Activated gamma-delta T cell treated with anti-CD3 and anti-CD28 coated beads, Interleukin-2, amount 50 U/mL, for 16 hours (primary cell): Measurements from ENCODE around the gene KLF9.
"Not testable (repeated sequence)": the region's sequence is repeated elsewhere in the genome, so short reads cannot be mapped to it uniquely, and the experiment has no call there.

ENCODE experiments used
- DNase-seq: peaks from one replicate; pipeline ENCODE4 v3.0.0-alpha.2; 2020; ENCODE audit warnings: low read depth

The KLF9 gene

DNA sequence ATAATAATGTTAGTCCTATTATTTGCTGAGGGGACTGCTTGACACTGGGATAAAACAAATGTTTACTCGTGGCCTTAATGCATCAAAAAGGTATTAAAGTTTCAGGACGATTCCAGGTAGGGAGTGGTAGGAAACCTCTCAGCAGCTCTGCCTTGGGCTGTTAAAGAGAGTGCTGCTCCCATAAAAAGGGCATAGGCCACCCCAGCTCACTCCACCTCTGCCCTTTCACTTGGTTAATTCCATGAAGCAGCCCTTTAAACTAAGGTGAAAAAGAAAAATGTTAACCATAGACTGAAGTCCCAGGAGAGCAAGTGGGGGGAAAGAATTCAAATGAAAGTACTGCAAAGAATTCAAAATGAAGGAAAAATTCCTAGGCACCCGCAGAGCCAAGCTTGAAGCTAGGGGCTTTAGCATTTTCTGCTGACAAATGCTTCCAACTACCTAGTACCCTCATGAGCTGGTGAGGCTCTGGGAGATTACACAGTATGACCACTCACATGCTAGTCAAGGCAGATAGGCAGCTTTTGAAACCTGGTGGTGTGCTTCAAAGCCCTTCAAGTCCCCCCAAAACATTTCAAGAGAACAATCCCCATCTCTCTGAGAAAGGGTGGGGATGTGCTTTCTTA, 8.5 kb downstream of the KLF9 start:
- no peak for DNase-seq

DNA sequence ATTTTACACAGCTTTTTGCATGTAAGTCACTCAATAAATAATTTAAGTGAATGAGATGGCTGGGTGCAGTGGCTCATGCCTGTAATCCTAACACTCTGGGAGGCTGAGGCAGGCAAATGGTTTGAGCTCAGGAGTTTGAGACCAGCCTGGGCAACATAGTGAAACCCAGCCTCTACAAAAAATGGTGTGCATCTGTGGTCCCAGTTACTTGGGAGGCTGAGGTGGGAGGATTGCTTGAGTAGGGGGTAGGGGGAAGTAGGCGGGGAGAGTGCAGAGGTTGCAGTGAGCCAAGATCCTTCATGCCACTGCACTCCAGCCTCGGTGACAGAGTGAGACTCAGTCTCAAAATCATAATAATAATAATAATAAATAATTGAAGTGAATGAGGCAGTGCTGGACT, 10.2 kb downstream of the KLF9 start:
- DNase-seq: no peak

DNA sequence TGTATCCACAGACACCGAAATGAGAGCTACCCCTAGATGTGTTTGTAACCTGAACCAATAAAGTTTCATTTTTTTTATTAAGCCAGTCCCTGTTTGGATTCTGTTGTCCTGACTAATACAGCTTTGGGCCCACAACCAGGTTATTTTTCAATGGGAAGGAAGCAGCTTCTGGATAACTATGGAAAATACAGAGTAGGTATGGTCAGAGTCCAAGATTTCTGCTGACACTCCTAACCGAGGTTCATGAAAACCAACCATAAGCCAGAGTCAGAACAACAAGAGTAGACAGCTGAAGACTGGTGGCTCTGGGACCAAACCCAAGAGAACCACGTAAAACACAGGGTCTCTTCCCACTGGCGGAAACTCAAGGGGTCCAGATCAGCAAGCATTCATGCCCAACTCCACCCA, 10.8 kb downstream of the KLF9 start:
- no peak for DNase-seq

DNA sequence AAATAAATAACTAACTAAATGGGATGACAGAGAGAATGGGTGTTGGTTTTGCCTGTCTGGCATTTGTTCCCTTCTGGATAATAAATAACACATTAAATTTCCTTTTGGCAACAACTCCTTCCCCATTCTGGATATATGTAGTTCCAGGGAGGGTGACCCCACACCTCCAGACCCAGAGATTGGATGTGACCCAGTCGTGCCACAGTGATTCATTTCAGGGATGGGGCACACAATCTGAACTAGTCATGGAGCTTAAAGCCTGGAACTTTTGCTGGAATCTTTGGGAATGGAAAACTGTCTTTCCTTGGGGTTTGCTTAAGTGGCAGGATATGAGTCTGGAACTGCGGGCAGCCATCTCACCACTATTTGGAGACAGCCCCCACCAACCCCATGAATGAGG, 11.3 kb downstream of the KLF9 start:
- DNase-seq: no peak

DNA sequence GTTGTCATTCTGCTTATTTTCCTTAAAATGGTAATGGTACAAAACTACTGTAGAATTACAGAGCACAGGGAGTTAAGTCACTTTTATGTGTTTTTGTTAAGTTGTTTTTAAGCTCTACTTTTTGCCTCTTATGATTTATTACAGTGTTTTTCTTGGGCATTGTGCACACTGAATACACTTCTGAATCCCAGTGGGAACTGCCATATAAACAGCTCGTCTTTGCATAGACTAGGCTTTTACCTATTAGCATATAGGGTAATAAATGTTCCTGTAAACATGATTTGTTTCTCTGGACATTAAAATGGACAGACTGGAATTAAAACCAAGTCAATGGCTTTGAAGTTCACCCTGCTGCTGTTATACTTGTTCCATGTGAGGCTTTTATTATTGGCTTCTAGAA, 12.2 kb downstream of the KLF9 start:
- DNase-seq: no peak

DNA sequence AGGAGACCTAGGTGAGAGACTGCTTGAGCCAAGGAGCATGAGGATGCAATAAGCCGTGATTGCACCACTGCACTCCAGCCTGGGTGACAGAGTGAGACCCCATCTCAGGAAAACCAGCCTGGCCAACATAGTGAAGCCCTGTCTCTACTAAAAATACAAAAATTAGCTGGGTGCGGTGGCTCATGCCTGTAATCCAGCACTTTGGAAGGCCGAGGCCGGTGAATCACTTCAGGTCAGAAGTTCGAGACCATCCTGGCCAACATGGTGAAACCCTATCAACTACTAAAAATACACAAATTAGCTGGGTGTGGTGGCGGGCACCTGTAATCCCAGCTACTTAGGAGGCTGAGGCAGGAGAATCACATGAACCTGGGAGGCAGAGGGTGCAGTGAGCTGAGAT, 13.2 kb downstream of the KLF9 start:
- not testable (repeated sequence) for DNase-seq

DNA sequence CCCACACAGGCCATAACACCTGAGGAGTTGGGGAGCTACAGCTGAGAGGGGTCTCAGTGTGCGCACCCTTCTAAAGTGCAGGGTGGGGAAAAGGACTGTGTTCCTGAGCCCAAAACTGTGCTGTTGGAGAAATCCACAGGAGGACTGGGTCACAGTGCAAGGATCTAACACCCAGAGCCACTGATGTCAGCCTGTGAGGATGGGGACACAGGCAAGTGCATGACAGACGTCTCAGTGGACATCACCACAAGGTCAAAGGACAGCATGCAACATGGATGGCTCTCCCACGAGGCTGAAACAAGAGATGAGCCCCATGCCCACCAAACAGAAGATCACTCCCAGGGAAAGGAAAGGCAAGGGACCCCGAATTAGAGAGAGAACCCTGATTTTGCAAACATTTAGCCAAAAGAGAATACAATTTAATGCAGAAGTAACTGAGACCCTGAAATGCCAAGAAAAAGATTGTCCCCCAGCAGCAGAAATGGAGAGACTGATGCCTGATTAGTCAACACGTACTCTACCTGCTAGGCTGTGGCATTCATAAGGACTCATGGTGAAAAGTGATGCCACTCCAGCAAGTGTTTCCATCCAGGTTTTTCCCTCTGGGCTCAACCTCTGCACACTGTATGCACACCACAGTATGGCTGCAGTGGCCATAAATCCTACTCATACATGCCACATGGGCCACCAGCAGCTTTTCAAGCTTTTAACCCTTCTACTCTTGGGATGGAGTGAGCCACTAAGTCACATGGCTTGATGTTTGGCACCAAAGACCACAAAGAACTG, 14.2 kb downstream of the KLF9 start:
- no peak for DNase-seq

DNA sequence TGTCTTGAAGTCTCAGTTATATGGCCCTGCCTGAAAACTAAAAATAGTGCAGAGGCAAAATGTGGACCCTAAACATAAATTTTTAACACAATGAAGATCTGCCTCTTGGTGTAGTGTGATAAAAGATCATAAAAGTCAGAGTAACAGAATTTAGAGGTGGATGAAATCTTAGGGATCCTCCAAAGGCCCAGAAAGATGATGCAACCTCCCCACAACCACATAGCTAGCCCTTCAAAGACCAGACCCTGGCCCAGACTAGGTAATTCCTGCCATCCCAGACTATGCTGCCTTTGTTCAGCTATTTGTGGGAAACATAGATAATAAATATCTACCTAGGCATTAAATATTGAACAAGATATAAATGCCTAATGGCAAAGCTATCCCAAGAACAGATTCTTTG, 15.3 kb downstream of the KLF9 start:
- DNase-seq: no peak

DNA sequence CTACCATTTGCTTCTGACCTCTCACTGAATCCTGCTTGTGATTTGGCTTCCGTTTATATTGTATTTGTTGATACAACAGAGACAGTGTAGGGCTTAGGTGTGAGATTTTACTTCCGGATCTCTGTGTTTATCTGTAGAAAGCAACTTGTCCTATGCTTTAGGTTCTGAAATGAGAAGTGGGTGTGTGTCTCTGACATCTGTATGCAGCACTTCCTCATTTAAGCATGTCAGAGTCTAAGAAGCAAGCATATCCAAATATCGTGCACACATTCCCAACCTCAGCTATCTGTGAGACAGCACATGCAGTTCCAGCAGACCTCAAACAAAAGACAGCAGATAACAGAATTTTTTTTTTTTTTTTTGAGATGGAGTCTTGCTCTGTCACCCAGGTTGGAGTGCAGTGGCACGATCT, 16.3 kb downstream of the KLF9 start:
- DNase-seq: no peak

DNA sequence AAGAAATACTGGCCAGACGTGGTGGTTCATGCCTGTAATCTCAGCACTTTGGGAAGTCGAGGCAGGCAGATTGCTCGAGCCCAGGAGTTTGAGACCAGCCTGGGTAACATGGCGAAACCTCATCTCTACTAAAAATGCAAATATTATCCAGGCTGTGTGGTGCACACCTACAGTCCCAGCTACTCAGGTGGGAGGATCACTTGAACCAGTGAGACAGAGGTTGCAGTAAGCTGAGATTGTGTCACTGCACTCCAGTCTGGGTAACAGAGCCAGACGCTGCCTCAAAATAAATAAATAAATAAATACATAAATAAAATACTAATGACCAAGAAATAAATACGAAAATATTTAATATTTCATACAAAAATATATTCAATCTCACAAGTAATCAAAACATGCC, 18.8 kb downstream of the KLF9 start:
- no peak for DNase-seq

DNA sequence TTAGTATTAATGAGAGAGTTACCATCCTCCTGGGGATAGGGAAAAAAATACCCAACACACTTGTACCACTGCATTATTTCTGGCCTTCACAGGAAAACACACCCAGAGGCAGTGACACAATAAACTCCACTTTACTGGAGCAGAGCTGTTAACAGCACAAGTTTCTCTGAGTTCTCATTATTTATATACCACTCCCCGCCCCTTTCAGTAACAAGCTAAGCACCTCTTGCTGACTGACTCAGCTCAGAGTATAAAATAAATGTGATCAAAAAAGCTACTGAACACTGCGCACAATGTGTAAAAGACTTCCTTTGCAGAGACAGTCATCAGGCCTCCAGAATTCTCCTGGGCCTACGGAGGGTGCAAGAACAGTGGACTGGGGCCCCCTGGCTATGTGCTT, 21.6 kb downstream of the KLF9 start:
- DNase-seq: no peak

DNA sequence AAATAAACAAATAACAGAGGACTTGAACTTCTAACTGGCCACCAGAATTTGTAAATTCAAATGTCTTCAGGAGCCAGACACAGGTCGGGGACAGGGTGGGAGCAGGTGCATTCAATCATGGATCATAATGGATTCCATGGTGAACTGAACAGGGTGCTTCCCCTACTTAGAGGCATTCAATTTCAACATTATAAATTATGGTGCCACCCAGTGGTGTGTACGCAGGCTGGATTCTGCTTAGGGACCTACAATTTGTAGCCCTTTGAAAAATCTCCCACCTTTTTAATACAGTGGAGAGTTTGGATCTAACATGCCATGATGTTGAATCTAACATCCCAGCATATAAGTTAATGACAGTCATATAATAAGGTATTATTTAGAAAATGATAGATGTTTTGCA, 22.3 kb downstream of the KLF9 start:
- no peak for DNase-seq

DNA sequence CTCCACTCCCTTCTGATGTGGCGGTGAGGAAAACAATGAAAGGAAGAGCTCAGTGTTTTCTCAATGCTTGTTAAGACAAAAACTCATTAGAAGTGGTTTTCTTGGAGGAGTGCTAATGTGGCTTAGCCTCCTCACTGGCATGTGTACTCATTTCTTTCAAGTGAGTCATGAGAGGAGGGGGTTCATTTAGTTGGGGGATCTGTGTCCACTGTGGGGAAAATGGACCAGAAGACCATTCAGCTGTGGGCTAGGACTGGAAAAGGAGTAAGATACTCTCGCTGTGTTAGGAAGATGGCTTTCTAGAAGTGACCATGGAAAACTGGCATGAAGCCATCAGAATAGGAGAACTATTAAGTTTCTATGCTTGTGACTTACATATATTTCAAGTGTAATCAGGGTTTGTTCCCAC, 23.5 kb downstream of the KLF9 start:
- no peak for DNase-seq

DNA sequence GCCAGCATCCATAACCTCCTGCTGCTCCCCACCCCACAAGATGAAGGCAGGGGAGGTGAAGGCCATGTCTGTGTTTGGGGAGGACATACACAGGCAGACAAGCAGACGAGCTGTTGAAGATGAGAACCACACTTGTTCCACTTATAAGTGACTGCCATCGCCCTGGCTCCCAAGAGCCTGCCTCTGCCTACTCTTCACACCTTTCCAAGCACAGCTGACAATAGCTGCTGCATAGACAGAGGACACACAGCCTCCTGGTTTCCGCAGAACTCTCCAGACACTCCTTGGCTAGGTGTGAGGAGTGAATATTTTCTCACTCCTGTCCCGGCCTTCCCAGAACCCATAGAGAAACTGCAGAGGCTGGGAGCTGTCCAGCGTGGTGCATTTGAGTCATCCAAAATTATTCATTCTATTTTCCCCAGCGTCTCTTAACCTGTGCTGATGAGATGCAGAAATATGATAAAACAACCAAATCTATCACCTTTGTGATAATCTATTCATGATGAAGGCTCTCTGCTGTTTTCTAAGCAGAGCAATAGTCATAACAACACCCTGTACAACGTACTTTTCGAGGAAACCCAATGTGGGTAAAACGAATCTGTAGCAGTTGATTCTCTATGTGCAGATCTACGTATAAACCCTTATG, 24.7 kb downstream of the KLF9 start:
- DNase-seq: no peak

DNA sequence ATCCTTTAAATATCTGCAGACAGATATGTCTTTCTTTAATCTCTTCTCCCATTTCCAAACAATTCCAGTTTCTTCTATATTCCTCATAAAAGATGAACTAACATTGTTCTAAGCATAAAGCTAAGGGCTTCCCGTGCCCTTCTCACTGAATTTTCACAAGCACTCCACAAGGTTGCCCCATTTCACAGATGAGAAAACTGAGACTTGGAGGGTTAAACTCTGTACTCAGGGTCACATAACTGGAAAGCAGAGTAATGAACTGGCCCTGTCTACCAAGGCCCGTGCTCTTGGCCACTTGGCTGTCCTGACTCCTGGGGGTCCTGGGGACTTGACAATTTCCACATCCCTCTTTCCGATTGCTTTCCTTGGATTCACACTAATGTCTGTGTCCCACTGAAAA, 25.3 kb downstream of the KLF9 start:
- no peak for DNase-seq

DNA sequence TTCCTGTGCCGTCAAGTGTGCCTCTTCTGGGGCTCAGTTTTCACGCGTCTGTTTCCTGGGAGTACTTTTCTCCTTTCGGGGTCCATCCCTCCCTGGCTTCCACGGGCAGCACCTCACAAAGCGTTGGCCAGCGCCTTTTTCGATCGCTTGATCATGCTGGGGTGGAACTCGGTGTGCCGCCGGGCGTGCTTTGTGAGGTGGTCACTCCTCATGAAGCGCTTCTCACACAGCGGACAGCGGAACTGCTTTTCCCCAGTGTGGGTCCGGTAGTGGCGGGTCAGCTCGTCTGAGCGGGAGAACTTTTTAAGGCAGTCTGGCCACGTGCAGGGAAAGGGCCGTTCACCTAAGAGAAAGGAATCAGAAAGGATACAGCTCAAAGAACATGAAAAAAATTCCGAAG, 26.8 kb downstream of the KLF9 start:
- no peak for DNase-seq

DNA sequence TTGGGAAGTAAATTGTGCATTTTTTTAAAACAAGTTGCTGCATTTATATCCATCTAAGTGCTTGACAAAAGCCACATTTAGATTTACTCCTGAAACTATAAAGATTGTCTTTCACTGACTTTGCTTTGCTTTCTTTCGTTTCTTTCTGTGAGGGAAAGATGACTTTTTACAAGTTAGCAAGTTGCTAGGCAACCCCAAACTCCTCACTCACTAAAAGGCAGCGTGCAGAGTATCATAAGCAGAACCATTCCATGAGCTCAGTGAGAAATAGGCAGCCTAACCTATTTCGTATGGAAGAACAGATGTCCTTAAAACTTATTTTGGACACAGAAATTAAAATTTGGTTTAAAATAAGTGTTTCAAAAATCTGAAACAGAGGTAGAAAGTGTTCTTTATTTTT, 29.0 kb downstream of the KLF9 start:
- no peak for DNase-seq

DNA sequence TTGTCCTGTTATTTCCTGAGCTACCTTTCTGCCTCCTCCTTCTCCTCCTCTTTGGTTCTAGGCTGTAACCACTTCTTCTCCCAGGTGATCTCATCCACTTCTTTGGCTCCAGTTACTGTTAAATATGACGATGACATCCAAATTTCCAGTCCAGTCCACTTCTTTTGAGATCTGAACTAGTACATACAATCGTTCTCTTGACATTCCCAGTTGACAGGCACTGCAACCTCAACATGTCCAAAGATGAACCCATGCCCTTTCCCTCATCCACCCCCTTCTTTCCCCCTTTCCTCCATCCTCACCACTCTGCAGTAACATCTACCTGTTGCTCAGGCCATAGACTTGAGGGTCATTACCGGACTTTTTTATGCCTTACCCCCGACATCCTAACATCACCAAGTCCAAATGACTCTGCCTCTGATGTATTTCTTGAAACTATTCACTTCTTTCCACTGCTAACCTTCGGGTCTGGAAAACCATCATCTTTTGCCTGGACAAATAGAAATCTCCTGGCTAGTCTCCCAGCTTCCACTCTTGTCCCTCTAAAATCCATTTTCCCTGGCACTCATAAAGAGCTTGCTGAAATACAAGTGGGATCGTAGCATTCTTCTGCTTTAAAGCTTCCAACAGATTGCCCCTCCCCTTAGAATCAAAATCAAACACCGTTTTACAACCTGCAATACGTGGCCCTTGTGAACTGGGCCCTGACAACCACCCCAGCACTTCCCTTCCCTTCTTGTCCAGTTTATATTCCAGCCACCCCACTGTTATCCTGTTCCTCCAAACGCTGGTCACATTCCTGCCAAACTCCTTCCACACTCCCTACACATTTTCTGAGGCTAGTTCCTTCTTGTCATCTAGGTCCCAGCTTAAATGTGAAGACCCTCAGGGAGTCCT, 31.5 kb downstream of the KLF9 start:
- DNase-seq: no peak

DNA sequence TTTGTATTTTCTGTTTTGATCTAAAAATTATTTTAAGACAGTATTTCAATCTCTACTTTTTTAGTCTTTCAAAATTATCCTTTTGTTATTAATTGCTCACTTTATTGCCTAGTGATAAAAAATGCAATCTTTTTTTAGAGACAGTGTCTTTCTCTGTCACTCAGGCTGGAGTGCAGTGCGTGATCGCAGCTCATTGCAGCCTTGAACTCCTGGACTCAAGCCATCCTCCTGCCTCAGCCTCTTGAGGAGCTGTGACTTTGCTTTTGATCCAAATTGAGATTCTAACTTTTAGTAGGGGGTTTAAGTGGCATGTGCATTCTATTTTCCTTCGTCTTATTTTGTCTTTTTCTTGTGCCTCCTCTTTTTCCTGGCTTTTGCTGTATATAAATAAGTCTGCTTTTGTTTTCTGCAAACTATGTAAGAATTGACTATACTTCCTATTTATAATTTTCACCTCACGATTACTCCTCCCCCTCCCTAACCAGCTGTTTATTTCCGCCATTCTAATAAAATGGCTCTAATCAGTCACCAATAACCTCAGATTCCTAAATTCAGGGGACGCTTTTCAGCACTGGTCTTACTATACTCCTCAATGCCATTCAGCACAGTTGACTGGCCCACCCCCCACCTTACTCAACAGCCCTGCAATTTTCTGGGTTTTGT, 32.3 kb downstream of the KLF9 start:
- no peak for DNase-seq

DNA sequence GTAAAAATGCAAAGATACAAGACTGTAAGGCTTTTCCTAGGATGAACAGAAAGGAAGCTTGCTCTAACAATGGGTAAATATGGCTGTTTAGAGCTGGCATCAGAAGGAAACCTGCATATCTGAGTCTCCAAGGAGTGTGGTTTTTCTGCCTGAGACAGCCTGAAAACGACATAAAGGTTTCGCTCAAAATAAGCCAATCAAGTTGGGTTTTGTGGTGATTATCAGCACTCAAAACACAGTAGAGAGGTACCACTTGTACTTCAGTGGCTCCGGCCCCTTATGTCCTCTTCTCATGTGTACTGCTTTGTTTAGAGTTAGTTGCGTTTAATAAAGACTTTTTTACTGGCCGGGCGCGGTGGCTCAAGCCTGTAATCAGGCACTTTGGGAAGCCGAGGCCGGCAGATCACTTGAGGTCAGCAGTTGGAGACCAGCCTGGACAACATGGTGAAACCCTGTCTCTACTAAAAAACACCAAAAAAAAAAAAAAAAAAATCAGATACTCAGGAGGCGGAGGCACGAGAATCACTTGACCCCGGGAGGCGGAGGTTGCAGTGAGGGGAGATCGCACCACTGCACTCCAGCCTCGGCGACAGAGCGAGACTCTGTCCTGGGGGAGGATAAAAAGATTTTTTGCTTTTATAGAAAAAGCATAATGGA, 39.4 kb downstream of the KLF9 start:
- DNase-seq: no peak

DNA sequence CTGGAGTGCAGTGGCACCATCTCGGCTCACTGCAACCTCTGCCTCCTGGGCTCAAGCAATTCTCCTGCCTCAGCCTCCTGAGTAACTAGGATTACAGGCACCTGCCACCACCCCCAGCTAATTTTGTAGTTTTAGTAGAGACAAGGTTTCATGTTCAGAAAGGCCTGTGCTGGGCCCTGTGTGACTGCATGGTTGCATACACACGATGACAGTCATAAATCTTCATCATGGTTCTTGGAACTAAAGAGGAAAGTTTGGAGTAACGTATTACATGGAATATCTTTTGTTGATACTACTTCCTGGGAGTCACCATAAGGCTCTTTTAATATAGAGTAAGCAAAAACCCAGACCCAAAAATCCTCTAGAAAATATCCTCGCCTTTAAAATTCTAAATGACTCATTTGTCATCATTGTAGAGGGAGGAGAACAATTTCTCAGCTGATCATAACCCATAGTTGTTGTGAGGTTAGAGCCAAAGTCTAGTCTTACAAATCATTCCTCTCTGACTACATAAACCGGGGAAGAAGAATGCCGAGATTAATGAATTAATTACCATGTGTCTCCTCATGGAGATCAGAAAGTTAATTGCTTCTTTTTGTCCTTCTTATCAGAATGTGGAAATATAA, 47.0 kb downstream of the KLF9 start:
- no peak for DNase-seq
